Ureter (tissue), 1 donor: ENCODE data around the gene CACNA1A. TPM values are rescaled to one million over a fixed set of nuclear protein-coding genes. Genes with fewer than 3 reads are reported as not detected.
"Not testable (repeated sequence)": the region's sequence is repeated elsewhere in the genome, so short reads cannot be mapped to it uniquely, and the experiment has no call there.

Experiments
- DNase-seq: peaks from one replicate; pipeline ENCODE4 v3.0.0-alpha.2; 2020; ENCODE audit warnings: low spot score
- total RNA-seq: library from RNA; stranded (reverse); gene quantifications from one replicate; pipeline ENCODE4 v1.2.4, GENCODE V29; 2023
- donor health status: DM: yes; HTN: yes; CAD: no.

The CACNA1A gene
- total RNA-seq, 1 donor from 2014 or later, result 2.2 TPM

- DNase-seq, result no peak
Observed at GRCh38 chr19:13281567-13282291, 224.6 kb downstream of the CACNA1A start.

- peak; percentile 56 for DNase-seq
Observed at GRCh38 chr19:13277104-13277809, 229.0 kb downstream of the CACNA1A start.

- no peak for DNase-seq
Observed at GRCh38 chr19:13275016-13275722, 231.1 kb downstream of the CACNA1A start.

- no peak for DNase-seq
Observed at GRCh38 chr19:13270514-13271105, 235.7 kb downstream of the CACNA1A start.

- DNase-seq, result no peak
Observed at GRCh38 chr19:13269348-13269747, 236.9 kb downstream of the CACNA1A start.

- no peak for DNase-seq
Observed at GRCh38 chr19:13267889-13268288, 238.4 kb downstream of the CACNA1A start.

- DNase-seq, result no peak
Observed at GRCh38 chr19:13267131-13267530, 239.1 kb downstream of the CACNA1A start.

GRCh38 chr19:13262450-13262849 is 243.8 kb downstream of the CACNA1A start:
- DNase-seq, result no peak

GRCh38 chr19:13260883-13261653 is 245.2 kb downstream of the CACNA1A start:
- DNase-seq, result peak; percentile 51

- DNase-seq, result no peak
Observed at GRCh38 chr19:13256918-13257317, 249.4 kb downstream of the CACNA1A start.

GRCh38 chr19:13256398-13256797 is 249.9 kb downstream of the CACNA1A start:
- DNase-seq, result not testable (repeated sequence)

- DNase-seq, result no peak
Observed at GRCh38 chr19:13255719-13256059, 250.6 kb downstream of the CACNA1A start.

GRCh38 chr19:13255041-13255718 is 251.1 kb downstream of the CACNA1A start:
- no peak for DNase-seq

- no peak for DNase-seq
Observed at GRCh38 chr19:13252569-13253335, 253.5 kb downstream of the CACNA1A start.

- no peak for DNase-seq
Observed at GRCh38 chr19:13244920-13245319, 261.4 kb downstream of the CACNA1A start.

- DNase-seq, result no peak
Observed at GRCh38 chr19:13241231-13242104, 264.8 kb downstream of the CACNA1A start.

GRCh38 chr19:13240312-13241022 is 265.8 kb downstream of the CACNA1A start:
- no peak for DNase-seq

- DNase-seq, result no peak
Observed at GRCh38 chr19:13238891-13239534, 267.3 kb downstream of the CACNA1A start.
